Duodenal mucosa (tissue), 2 donors: ENCODE data around the gene MAPT.

ENCODE experiments used
- H3K27ac ChIP-seq: one replicate; pipeline ENCODE4 v1.7.0; 2013; ENCODE audit warnings: low read depth, low read length
- H3K27me3 ChIP-seq, 2 donors: one replicate each; pipeline ENCODE4 v1.7.0; 2013; ENCODE audit warnings: low read length in 2 of 2, control low read depth in 1 of 2; ENCODE audit not compliant: insufficient read depth in 2 of 2, control insufficient read depth in 1 of 2
- H3K36me3 ChIP-seq, 2 donors: one replicate each; pipeline ENCODE4 v1.7.0; 2013; ENCODE audit warnings: low read length in 2 of 2, control low read depth in 1 of 2; ENCODE audit not compliant: insufficient read depth in 2 of 2, control insufficient read depth in 1 of 2
- H3K4me1 ChIP-seq, 2 donors: one replicate each; pipeline ENCODE4 v1.7.0; 2013; ENCODE audit warnings: low read length in 2 of 2, control low read depth in 1 of 2; ENCODE audit not compliant: insufficient read depth in 2 of 2, control insufficient read depth in 1 of 2
- H3K4me3 ChIP-seq, 2 donors: one replicate each; pipeline ENCODE4 v1.7.0; 2013; ENCODE audit warnings: low read length in 2 of 2, low read depth in 1 of 2
- H3K9ac ChIP-seq, 2 donors: one replicate each; pipeline ENCODE4 v1.7.0; 2013; ENCODE audit warnings: low read length in 2 of 2, low read depth in 1 of 2
- H3K9me3 ChIP-seq, 2 donors: one replicate each; pipeline ENCODE4 v1.7.0; 2013; ENCODE audit warnings: low read length in 2 of 2, control low read depth in 1 of 2; ENCODE audit not compliant: control insufficient read depth in 1 of 2

Gene MAPT

DNA sequence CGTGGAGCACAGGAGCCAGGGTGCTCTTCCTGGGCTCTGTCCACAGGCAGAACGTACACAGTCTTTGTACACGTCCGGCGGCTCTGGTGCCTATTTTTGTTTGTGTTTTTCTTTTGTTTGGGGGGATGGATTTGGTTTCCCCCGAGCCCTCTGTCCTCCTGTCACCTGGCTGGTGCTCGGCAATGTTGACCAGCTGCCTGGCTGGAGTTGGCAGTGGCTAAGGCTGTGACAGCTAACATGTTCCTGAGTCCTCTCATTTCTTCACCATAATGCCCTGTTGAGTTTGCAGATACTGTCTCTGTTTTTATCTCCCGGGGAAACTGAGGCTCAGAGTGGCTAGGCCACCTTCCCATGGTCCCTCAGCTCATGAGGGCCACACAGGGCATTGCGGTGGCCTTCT is 25.7 kb downstream of the MAPT start:
- no peak overlapping the region for H3K27ac ChIP-seq
- peaks cover 3 to 7% of the 10 kb centered on the region in 2 donors for H3K27me3 ChIP-seq
- H3K4me3 ChIP-seq: no peak overlapping the region

GRCh38 chr17:45923511-45924268 is 29.3 kb downstream of the MAPT start:
- no peak overlapping the region for H3K9ac ChIP-seq
- no peak overlapping the region for H3K27ac ChIP-seq
- no peaks in the 10 kb centered on the region for H3K4me1 ChIP-seq
- H3K9me3 ChIP-seq: no peaks in the 10 kb centered on the region
- peaks cover 3% of the 10 kb centered on the region in 2 donors for H3K27me3 ChIP-seq
- no peaks in the 10 kb centered on the region for H3K36me3 ChIP-seq
- no peak overlapping the region for H3K4me3 ChIP-seq

More for the DNA sequence above, 25.7 kb downstream of the MAPT start:
- H3K9ac ChIP-seq: no peak overlapping the region
- H3K36me3 ChIP-seq: no peaks in the 10 kb centered on the region
- no peaks in the 10 kb centered on the region for H3K9me3 ChIP-seq
- H3K4me1 ChIP-seq: no peaks in the 10 kb centered on the region

GRCh38 chr17:45924332-45924820 is 30.0 kb downstream of the MAPT start:
- Histone ChIP-seq H3K36me3 (no peaks in the 10 kb centered on the region), H3K4me1 (no peaks in the 10 kb centered on the region), H3K9ac (no peak overlapping the region), H3K27me3 (peaks cover 3% of the 10 kb centered on the region in 2 donors), H3K4me3 (no peak overlapping the region), H3K9me3 (no peaks in the 10 kb centered on the region), H3K27ac (no peak overlapping the region)

GRCh38 chr17:45925311-45925710 is 31.0 kb downstream of the MAPT start:
- peaks cover 3% of the 10 kb centered on the region in 2 donors for H3K27me3 ChIP-seq
- H3K27ac ChIP-seq: no peak overlapping the region
- no peak overlapping the region for H3K9ac ChIP-seq
- H3K36me3 ChIP-seq: no peaks in the 10 kb centered on the region
- no peaks in the 10 kb centered on the region for H3K4me1 ChIP-seq
- no peak overlapping the region for H3K4me3 ChIP-seq
- H3K9me3 ChIP-seq: no peaks in the 10 kb centered on the region

GRCh38 chr17:45927247-45927646 is 32.9 kb downstream of the MAPT start:
- Histone ChIP-seq H3K27me3 (peaks cover 0 to 3% of the 10 kb centered on the region in 2 donors), H3K27ac (no peak overlapping the region), H3K36me3 (no peaks in the 10 kb centered on the region), H3K4me3 (no peak overlapping the region), H3K9ac (no peak overlapping the region), H3K4me1 (no peaks in the 10 kb centered on the region), H3K9me3 (no peaks in the 10 kb centered on the region)

- peaks cover 0 to 3% of the 10 kb centered on the region in 2 donors for H3K27me3 ChIP-seq
- H3K27ac ChIP-seq: no peak overlapping the region
- H3K4me3 ChIP-seq: no peak overlapping the region
- H3K9me3 ChIP-seq: no peaks in the 10 kb centered on the region
- no peaks in the 10 kb centered on the region for H3K4me1 ChIP-seq
- no peaks in the 10 kb centered on the region for H3K36me3 ChIP-seq
- no peak overlapping the region for H3K9ac ChIP-seq
Measured at GRCh38 chr17:45929344-45929743, 35.0 kb downstream of the MAPT start.

GRCh38 chr17:45930420-45930951 is 36.1 kb downstream of the MAPT start:
- Histone ChIP-seq H3K27me3 (peaks cover 0 to 3% of the 10 kb centered on the region in 2 donors), H3K4me3 (no peak overlapping the region), H3K9me3 (no peaks in the 10 kb centered on the region), H3K36me3 (no peaks in the 10 kb centered on the region), H3K27ac (no peak overlapping the region), H3K9ac (no peak overlapping the region), H3K4me1 (no peaks in the 10 kb centered on the region)

- no peak overlapping the region for H3K4me3 ChIP-seq
- no peak overlapping the region for H3K9ac ChIP-seq
- H3K9me3 ChIP-seq: no peaks in the 10 kb centered on the region
- no peaks in the 10 kb centered on the region for H3K36me3 ChIP-seq
- H3K27ac ChIP-seq: no peak overlapping the region
- peaks cover 0 to 3% of the 10 kb centered on the region in 2 donors for H3K27me3 ChIP-seq
- H3K4me1 ChIP-seq: no peaks in the 10 kb centered on the region
Measured at GRCh38 chr17:45931677-45932076, 37.3 kb downstream of the MAPT start.

GRCh38 chr17:45934044-45934979 is 40.0 kb downstream of the MAPT start:
- Histone ChIP-seq H3K27ac (peak overlapping the region; percentile 20), H3K9me3 (no peaks in the 10 kb centered on the region), H3K9ac (no peak overlapping the region), H3K4me1 (no peaks in the 10 kb centered on the region), H3K36me3 (no peaks in the 10 kb centered on the region), H3K4me3 (no peak overlapping the region), H3K27me3 (peaks cover 0 to 3% of the 10 kb centered on the region in 2 donors)
